Caco-2 (cell line): Measurements from ENCODE around the gene PARP11. TPM values are rescaled to one million over a fixed set of nuclear protein-coding genes. Genes with fewer than 3 reads are reported as not detected.

ENCODE experiments used
- BruUV-seq: library from RNA; stranded (reverse); fragments of 400-500 nt; replicated peaks from 2 replicates; lab custom pipeline; 2021; lab: Mats Ljungman, UMichigan
- CTCF ChIA-PET: fragments of 300-600 bp; sonication (Branson Sonifier 250); formaldehyde crosslinking; loops from one replicate; lab custom pipeline; 2022; ENCODE audit warnings: antibody characterized with exemption; lab: Charles Lee
- POLR2A ChIA-PET: fragments of 300-600 bp; sonication (Branson Sonifier 250); formaldehyde crosslinking; loops from one replicate; lab custom pipeline; 2022; ENCODE audit warnings: antibody characterized with exemption; lab: Charles Lee
- DNase-seq, 2 experiments: peaks; one replicate each; pipeline versions ENCODE4 v3.0.0 to v3.0.0-alpha.2; 2020 to 2022
- H3K27me3 ChIP-seq: replicated peaks from 2 replicates; pipeline ENCODE4 v1.6.0; 2011; ENCODE audit warnings: low read length; ENCODE audit not compliant: control insufficient read depth, insufficient read depth
- H3K36me3 ChIP-seq: 2 replicates; pipeline ENCODE4 v1.5.1; 2011; ENCODE audit warnings: low read length; ENCODE audit not compliant: control insufficient read depth, insufficient read depth
- H3K4me1 ChIP-seq: fragments of 250-450 bp; sonication (Bioruptor Pico); 2 replicates; pipeline ENCODE4 v1.5.1; 2020; ENCODE audit warnings: mild to moderate bottlenecking
- H3K4me3 ChIP-seq: 2 replicates; pipeline ENCODE4 v1.5.1; 2011; ENCODE audit warnings: low read depth, mild to moderate bottlenecking, control low read depth, low read length
- H3K9me3 ChIP-seq: fragments of 250-450 bp; sonication (Bioruptor Pico); 2 replicates; pipeline ENCODE4 v1.5.1; 2020; ENCODE audit warnings: mild to moderate bottlenecking, moderate library complexity
- H3K27ac Mint-ChIP-seq: one replicate; pipeline ENCODE4 v1.8.0; 2022; ENCODE audit warnings: mixed read lengths; ENCODE audit not compliant: unreplicated experiment
- H3K27me3 Mint-ChIP-seq: one replicate; pipeline ENCODE4 v1.8.0; 2022; ENCODE audit warnings: mixed read lengths; ENCODE audit not compliant: insufficient read depth, unreplicated experiment
- H3K36me3 Mint-ChIP-seq: one replicate; pipeline ENCODE4 v1.8.0; 2022; ENCODE audit warnings: mild to moderate bottlenecking, mixed read lengths; ENCODE audit not compliant: insufficient read depth, unreplicated experiment
- H3K4me1 Mint-ChIP-seq: one replicate; pipeline ENCODE4 v1.8.0; 2022; ENCODE audit warnings: low read depth, mixed read lengths; ENCODE audit not compliant: unreplicated experiment
- H3K4me3 Mint-ChIP-seq: one replicate; pipeline ENCODE4 v1.8.0; 2022; ENCODE audit warnings: mild to moderate bottlenecking, moderate library complexity, mixed read lengths; ENCODE audit not compliant: unreplicated experiment
- H3K9me3 Mint-ChIP-seq: one replicate; pipeline ENCODE4 v1.8.0; 2022; ENCODE audit warnings: mixed read lengths; ENCODE audit not compliant: unreplicated experiment
- intact Hi-C: fragments of 100-400 bp; cut with micrococcal nuclease; formaldehyde crosslinking; loops from one replicate; pipeline ENCODE4 v1.10.0; 2022; ENCODE audit not compliant: unreplicated experiment
- total RNA-seq: library from RNA; stranded (reverse); gene quantifications from 2 replicates; pipeline ENCODE4 v1.2.3, GENCODE V29; 2022
- TF ChIP-seq, protein P1 (sequence below), 2 experiments: fragments of 200-600 bp in 1 of 2; IDR thresholded peaks; 1 replicate in 1 of 2; 2 replicates in 1 of 2; pipeline versions ENCODE4 v1.5.1 to v1.8.0; 2011 to 2022; ENCODE audit warnings: antibody characterized with exemption in 1 of 2, control low read depth in 1 of 2, inconsistent platforms in 1 of 2, low read depth in 1 of 2, low read length in 1 of 2, mild to moderate bottlenecking in 1 of 2, moderate library complexity in 1 of 2; ENCODE audit not compliant: insufficient read depth in 1 of 2, severe bottlenecking in 1 of 2, unreplicated experiment in 1 of 2

Gene PARP11
- total RNA-seq, 1 experiment from 2014 or later = 18.1 TPM

DNA sequence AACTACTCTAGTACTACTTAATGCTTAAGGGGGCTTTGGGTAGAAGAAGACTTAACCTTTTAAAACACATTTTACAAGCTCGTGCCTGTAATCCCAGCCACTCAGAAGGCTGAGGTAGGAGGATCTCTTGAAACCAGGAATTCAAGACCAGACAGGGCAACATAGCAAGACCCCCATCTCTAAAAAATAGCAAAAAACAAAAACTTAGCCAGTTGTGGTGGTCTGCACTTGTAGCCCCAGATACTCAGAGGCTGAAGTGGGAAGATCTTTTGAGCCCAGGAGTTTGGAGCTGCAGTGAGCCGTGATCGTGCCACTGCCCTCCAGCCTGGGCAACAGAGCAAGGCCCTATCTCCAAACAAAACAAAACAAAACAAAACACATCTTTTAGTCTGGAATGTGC, 39.7 kb upstream of the PARP11 start:
- H3K9me3 ChIP-seq = peaks cover 11% of the 10 kb centered on the region; the same call in 1 of the 2 replicates
- BruUV-seq = no TSS peak

DNA sequence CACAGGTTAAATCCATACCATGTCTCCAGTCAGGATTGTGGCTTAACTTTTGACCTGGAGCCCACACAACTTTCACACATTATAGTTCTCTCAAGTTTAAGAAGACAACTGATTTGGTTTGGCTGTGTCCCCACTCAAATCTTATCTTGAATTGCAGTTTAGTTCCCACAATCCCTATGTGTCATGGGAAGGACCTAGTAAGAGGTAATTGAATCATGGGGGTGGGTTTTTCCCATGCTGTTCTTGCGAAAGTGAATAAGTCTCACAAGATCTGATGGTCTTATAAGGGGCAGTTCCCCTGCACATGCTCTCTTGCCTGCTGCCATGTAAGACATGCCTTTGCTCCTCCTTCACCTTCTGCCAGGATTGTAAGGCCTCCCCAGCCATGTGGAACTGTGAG, 38.2 kb upstream of the PARP11 start:
- Mint-ChIP-seq H3K27me3 (no peaks in the 10 kb centered on the region), H3K27ac (no peak overlapping the region), H3K9me3 (peaks cover 26% of the 10 kb centered on the region), H3K4me3 (no peak overlapping the region), H3K4me1 (peaks cover 2% of the 10 kb centered on the region), H3K36me3 (no peaks in the 10 kb centered on the region)
- ChIA-PET CTCF (no interaction called here), POLR2A (no interaction called here)
- no peaks in the 10 kb centered on the region for H3K36me3 ChIP-seq
- no peak for DNase-seq
- H3K4me1 ChIP-seq = no peaks in the 10 kb centered on the region
- intact Hi-C loops = no loop called here
- H3K9me3 ChIP-seq = peaks cover 11% of the 10 kb centered on the region; the same call in 1 of the 2 replicates
- H3K27me3 ChIP-seq = no peaks in the 10 kb centered on the region
- H3K4me3 ChIP-seq = no peak overlapping the region
- TF ChIP-seq, protein P1, sequence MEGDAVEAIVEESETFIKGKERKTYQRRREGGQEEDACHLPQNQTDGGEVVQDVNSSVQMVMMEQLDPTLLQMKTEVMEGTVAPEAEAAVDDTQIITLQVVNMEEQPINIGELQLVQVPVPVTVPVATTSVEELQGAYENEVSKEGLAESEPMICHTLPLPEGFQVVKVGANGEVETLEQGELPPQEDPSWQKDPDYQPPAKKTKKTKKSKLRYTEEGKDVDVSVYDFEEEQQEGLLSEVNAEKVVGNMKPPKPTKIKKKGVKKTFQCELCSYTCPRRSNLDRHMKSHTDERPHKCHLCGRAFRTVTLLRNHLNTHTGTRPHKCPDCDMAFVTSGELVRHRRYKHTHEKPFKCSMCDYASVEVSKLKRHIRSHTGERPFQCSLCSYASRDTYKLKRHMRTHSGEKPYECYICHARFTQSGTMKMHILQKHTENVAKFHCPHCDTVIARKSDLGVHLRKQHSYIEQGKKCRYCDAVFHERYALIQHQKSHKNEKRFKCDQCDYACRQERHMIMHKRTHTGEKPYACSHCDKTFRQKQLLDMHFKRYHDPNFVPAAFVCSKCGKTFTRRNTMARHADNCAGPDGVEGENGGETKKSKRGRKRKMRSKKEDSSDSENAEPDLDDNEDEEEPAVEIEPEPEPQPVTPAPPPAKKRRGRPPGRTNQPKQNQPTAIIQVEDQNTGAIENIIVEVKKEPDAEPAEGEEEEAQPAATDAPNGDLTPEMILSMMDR (IDR thresholded peaks at IDR 0.05; ENCODE audit: insufficient read depth in 1 of 2, low read depth in 1 of 2, low read length in 1 of 2, severe bottlenecking in 1 of 2, unreplicated experiment in 1 of 2) = no peak
- BruUV-seq = no TSS peak

More for the DNA sequence above, 39.7 kb upstream of the PARP11 start:
- Mint-ChIP-seq H3K4me1 (peaks cover 5% of the 10 kb centered on the region), H3K4me3 (no peak overlapping the region), H3K27ac (no peak overlapping the region), H3K36me3 (no peaks in the 10 kb centered on the region), H3K9me3 (peaks cover 26% of the 10 kb centered on the region), H3K27me3 (no peaks in the 10 kb centered on the region)
- ChIA-PET CTCF (no interaction called here), POLR2A (no interaction called here)
- Histone ChIP-seq H3K4me1 (no peaks in the 10 kb centered on the region), H3K27me3 (no peaks in the 10 kb centered on the region), H3K4me3 (no peak overlapping the region), H3K36me3 (no peaks in the 10 kb centered on the region)
- intact Hi-C loops = no loop called here
- DNase-seq = no peak
- TF ChIP-seq, protein P1 (IDR thresholded peaks at IDR 0.05; ENCODE audit: insufficient read depth in 1 of 2, low read depth in 1 of 2, low read length in 1 of 2, severe bottlenecking in 1 of 2, unreplicated experiment in 1 of 2) = no peak

DNA sequence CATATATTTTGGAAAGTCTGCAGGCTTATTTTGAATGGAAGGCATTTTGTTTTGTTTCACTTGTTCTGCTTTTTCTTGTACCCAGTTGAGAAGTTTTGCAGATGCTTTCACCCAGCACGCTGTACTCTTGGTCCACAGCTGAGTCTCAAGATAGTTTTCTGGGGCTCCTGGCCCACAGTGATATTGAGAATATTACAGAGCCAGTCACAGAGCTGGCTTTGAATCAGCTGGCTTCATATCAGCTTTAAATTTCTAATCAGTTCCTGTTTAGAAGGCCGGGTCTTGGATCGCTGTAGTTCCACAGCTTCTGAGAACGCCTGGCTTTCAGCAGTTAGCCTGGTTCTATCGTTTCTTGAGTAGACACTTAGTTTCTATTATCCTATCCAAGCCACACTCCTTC, 32.5 kb upstream of the PARP11 start:
- POLR2A ChIA-PET = no interaction called here
- no peaks in the 10 kb centered on the region for H3K4me1 Mint-ChIP-seq

More for the DNA sequence above, 32.5 kb upstream of the PARP11 start:
- no peak overlapping the region for H3K4me3 Mint-ChIP-seq
- Histone ChIP-seq H3K36me3 (no peaks in the 10 kb centered on the region), H3K9me3 (no peaks in the 10 kb centered on the region), H3K4me3 (no peak overlapping the region), H3K4me1 (no peaks in the 10 kb centered on the region), H3K27me3 (no peaks in the 10 kb centered on the region)
- TF ChIP-seq, protein P1 (IDR thresholded peaks at IDR 0.05; ENCODE audit: insufficient read depth in 1 of 2, low read depth in 1 of 2, low read length in 1 of 2, severe bottlenecking in 1 of 2, unreplicated experiment in 1 of 2) = no peak
- intact Hi-C loops = no loop called here
- peaks cover 19% of the 10 kb centered on the region for H3K9me3 Mint-ChIP-seq
- H3K36me3 Mint-ChIP-seq = no peaks in the 10 kb centered on the region
- BruUV-seq = no TSS peak
- no peaks in the 10 kb centered on the region for H3K27me3 Mint-ChIP-seq
- CTCF ChIA-PET = no interaction called here
- no peak overlapping the region for H3K27ac Mint-ChIP-seq
- no peak for DNase-seq
